Renal pelvis (tissue), 4 donors: ENCODE data around the gene MEIKIN. TPM values are rescaled to one million over a fixed set of nuclear protein-coding genes. Genes with fewer than 3 reads are reported as not detected.

ENCODE experiments used
- DNase-seq: peaks from one replicate; pipeline ENCODE4 v3.0.0-alpha.2; 2013
- polyA plus RNA-seq, 3 donors: library from polyadenylated mRNA; unstranded; fragments of 120-200 nt; gene quantifications; one replicate each; pipeline ENCODE4 v1.2.1, GENCODE V29; 2013; ENCODE audit not compliant: insufficient read length in 3 of 3

Gene MEIKIN
- polyA plus RNA-seq, 3 donors, result not detected

DNA sequence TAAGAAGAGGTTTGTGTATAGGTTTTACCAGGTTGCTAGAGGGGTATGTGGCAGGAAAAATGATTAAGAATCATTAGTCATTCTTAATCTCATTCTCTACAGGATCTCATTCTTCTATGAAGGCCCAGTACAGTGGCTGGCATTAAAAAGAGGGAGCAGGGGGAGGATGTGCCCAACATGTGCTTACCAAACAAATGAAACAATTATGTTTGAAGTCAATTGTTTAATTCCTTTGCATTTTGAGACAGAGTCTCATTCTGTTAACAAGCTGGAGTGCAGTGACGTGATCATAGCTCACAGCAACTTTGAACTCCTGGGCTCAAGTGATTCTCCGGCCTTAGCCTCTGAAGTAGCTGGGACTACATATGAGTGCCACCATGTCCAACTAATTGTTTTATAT, 171.7 kb downstream of the MEIKIN start:
- no peak for DNase-seq

DNA sequence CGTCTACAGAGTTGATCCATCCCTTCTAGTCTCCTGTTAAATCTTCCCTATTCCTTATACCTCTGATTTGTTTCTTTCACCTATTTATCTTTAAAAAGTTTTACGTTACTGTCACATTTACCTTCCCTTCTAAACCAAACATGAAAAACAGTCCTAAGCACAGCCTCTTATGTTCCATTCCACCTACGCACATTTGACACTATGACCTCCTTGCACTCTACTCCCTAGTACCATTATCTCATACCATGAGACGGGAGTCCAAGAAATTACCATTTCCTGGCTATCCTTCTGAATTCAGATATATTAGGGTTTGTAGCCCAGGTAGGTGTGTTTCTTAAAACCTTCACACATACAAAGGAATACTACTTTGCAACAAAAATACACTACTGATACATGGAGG, 173.8 kb downstream of the MEIKIN start:
- DNase-seq, result no peak

DNA sequence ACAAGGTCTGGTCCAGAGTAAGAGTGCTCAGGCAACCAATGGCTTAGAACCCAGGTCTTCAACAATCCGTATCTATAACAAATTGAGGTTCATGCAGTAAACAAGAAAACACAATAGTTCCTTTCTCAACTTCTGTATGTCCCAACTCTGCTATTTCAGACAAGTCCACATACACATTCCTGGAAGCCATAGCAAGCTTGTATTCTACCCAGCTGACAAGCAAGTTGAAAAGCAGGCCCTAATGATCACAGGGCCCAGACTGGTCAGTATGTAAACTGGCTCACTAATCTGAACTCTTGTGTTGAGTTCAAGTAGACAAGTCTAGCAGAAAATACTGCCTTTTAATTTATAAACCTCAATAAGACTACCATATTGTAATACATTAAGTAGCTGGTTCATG, 175.5 kb downstream of the MEIKIN start:
- no peak for DNase-seq

DNA sequence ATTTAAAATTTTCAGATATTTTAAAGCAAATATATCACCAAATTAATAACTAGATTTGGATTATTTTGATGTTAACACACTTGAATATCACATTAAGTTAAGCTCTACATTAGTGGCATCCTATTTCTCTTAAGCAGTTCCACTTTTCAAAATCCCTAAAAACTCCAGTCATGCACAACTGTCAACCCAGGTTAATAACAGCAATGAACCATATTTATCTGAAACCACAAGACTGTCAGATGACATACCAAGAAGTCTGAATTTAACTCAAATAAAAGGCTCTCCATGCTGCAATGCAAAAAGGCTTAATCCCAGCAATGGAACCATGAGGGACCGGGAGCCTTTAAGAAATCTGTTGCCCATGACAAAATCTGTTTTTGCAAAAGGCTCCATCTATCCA, 176.1 kb downstream of the MEIKIN start:
- no peak for DNase-seq

DNA sequence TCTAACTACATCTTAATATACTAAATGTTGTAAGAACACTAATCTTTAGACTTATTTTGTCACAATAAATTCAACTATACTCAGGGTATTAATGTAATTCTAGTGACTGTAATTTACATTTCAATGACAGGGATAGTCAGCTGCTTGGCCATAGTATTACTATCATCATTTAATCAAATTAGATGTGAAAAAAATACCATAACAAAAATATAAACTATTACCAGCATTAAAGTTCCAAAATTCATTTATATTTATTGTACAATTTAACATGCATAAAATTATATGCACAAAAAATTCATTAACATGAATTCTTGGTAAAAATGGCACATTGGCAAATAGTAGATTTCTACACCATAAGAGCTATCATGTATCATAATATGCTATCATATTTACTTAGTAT, 177.6 kb downstream of the MEIKIN start:
- no peak for DNase-seq

DNA sequence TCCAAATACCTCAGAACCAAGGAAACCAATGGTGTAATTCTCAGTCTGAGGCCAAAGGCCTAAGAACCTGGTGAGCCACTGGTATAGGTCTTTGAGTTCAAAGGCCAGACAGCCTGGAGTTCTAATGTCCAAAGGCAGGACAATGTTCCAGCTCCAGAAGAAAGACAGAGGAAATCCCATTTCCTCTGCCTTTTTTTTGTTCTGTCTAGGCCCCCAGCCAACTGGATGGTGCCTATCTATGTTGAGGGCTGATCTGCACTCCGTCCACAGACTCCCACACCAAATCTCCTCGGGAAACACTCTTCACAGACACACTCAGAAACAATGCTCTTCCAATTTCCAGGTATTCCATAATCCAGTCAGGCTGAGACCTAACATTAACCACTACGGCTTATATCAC, 178.8 kb downstream of the MEIKIN start:
- DNase-seq, result no peak

DNA sequence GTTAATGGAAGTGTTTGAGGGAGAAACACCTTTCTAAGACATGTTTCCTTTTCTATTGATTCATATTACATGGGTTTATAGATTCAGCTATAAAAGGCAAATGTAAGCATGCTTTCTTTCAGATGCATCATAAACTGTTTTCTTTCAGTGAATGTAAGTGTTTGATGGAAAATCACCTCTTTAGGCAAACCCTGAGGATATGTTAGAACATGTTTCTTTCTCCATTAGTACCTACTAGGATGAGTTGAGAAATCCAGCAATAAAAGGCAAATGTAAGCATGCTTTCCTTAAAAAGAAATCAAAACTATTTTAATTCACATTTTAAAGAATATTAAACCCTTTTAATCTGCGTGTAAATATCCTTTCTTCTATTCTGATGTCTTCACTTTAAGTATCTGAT, 180.2 kb downstream of the MEIKIN start:
- no peak for DNase-seq

DNA sequence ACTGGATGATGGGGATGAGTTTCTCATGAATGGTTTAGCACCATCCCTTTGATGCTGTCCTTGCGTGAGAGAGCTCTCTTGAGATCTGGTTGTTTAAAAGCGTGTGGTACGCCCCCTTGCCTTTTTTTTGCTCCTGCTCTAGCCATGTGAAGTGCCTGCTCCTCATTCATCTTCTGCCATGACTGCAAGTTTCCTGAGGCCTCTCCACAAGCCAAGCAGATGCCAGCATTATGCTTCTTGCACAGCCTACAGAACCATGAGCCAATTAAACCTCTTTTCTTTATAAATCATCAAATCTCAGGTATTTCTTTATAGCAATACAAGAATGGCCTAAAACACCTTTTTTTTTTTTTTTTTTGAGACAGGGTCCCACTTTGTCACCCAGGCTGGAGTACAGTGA, 181.5 kb downstream of the MEIKIN start:
- no peak for DNase-seq

DNA sequence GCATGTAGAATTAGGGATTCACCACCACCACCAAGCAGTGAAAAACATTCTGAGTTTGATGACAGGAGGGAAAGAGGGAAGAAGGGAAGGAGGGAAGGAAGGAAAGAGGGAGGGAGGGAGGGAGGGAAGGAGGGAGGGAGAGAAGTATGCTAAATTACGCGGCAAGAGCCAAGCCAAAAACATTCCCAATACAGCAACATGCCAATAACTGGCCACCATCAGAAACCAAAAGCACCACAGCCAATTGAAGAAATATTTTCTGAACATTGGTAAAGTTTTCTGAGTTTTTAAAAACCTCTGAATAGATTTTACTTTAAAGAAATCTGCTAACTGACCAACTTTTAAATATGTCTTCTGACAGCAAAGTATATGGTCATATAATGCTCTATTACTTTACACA, 184.7 kb downstream of the MEIKIN start:
- DNase-seq, result no peak

DNA sequence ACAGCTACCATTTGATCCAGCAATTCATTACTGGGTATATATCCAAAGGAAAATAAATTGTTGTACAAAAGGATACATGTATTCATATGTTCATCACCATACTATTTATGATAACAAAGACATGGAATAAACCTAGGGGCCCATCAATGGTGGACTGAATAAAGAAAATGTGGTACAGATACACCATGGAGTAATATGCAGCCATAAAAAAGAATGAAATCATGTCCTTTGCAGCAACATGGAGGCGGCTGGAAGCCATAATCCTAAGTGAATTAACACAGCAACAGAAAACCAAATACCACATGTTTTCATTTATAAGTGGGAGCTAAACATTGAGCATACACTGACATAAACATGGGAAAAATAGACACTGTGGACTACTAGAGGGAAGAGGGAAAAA, 185.8 kb downstream of the MEIKIN start:
- no peak for DNase-seq

DNA sequence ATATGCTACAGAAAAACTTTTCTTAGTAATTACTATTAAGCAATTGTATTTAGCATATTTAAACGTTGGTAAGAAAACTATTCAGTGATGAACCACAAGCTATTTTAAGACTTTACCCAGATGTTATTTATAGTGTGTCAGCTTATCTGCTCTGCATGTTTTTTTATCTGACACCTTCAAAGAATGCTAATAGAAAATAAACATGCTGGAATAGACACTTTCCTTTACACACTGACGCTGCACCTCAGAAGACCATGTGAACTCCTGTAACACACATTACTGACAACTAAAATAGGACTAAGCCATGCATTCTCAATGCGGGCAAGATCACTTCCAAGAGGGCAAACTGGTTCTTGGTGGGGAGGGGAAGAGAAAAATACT, 187.0 kb downstream of the MEIKIN start:
- no peak for DNase-seq

DNA sequence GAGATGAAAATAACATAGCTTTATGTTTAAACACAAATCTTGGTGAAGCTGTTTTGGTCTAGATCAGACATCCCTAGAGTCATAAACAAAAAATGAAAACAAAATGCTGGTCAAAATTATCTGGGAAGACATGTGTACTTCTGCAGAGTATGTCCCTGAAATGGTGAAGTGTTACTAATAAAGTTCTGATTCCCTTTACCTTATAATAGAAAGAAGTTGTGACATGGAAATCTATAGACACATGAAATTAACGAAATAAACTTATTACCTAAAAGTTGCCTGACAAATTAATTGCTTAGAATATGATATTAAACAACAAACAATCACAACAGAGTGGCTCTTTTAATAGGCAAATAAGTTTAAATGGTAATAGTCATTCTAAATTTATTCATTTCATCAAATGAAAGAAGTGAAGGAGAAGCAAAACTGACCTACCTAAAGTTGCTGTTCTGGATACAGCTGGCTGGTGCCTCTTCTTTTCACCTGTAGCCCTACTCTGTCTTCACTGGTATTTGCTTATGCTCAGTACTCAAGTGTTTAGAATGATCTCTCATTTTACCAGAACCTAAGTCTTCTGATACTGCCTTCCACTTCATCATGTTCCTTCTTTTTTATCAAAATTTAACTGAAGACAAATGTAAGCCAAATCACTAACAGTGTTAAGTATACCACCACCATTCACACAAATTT, 187.5 kb downstream of the MEIKIN start:
- DNase-seq, result no peak

Other genes starting within 250 kb of the MEIKIN start
- 10 to 100 TPM; 12.8 to 19.0 (median 16.8) TPM for gene FNIP1, start 148.6 kb downstream of the MEIKIN start, polyA plus RNA-seq
- gene ACSL6, start 66.0 kb upstream of the MEIKIN start, polyA plus RNA-seq, result 1 to 10 TPM; 1.4 to 2.4 (median 1.8) TPM
- gene IL3, start 115.0 kb upstream of the MEIKIN start, polyA plus RNA-seq, result not detected
- not detected for gene CSF2, start 128.1 kb upstream of the MEIKIN start, polyA plus RNA-seq